Measurements from ENCODE around the gene NOVA1.

Gene NOVA1

DNA sequence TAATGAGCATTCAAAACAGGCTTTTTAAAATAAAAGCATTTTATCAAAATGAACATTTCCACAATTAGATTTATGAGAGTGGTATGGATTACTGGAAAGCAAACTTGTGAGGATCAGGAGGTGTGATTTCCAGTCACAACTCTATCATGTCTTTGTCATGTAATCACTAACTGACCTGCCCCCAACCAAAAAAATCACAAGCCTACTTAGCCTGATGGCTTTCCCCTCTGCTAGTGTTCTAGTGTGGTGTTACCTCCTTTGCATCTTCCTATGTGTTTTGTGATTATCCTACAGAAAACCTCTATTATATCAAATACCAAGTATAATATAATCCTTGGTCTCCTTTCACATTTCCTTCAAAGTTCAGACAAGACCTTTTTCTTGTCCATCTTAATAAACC, 168.6 kb downstream of the NOVA1 start:
- DNase-seq = no peak

GRCh38 chr14:26427097-26427496, 170.7 kb downstream of the NOVA1 start:
- DNase-seq = no peak

DNA sequence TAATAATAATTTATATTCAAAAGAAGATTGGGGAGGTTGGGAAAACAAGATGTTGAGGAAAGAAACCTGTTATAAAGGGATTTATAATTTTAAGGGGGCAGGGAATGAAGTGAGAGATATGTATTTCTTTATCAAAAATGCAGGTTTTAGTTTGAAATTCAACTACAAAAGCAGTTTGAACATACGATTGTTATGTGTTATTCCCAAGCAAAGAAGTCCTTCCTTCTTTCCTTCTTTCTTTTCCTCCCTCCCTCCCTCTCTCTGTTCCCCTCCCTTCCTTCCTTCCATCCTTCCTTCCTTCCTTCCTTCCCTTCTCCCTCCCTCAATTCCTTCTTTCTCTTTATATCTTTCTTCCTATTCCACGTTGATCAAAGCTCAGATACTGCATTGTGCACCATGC, 173.3 kb downstream of the NOVA1 start:
- DNase-seq = no peak

- DNase-seq = no peak
These were observed 182.2 kb downstream of the NOVA1 start for GRCh38 chr14:26415618-26416123.

DNA sequence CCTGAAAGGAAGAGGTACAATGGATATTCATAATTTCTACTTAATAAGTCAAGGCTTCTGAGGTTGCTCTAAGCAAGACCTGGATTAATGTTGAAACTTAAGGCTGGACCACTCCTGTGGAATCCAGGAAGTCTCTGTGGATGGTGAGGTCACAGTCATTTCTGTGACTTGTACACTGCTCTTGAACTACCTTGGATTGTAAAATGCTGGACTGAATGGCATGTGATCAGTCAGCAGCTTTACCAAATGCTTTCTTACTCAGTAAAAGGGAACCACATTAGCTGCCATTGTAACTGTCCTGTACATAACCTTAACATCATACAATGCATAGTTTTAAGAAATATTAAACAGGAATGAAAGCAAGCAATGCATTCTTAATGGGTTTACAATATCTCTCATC, 182.9 kb downstream of the NOVA1 start:
- no peak for DNase-seq

DNA sequence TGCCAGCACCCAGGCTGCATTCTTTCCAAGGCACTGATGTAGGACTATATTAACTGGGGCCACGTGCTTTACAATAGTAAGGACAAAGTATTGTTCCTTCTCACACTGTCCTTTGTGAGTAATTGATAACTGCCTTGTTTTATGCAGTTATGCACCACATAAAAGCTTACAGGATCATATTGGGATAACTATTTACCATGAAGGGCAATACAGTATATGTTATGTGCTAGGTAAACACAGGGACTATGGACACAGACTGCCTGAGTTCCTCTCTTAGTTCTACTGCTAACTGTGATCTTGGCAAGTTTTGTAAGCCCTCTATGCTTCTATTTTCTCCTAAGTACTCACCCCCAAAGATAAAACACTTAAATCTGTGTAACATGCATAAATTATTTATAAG, 183.7 kb downstream of the NOVA1 start:
- DNase-seq = no peak

DNA sequence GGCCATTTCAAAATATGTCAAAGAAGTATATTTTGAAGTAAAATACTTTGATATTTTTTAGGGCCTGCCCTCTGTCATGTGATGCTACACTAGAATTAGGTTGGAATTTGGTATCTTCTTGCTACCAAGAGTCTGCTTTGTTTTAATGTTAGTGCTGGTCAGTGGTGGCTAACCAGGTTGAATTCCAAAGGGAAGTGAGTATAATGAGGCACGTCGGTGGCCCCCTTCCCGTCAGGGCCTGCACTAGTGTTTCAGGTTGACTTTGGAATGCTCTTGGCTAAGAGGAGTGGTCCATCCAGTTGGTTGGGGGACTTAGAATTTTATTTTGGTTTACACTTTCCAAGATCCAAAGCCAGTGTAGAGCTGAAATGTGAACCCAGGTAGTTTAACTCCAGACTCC, 185.4 kb downstream of the NOVA1 start:
- no peak for DNase-seq

- DNase-seq = no peak
These were observed 187.6 kb downstream of the NOVA1 start for GRCh38 chr14:26410189-26410685.

DNA sequence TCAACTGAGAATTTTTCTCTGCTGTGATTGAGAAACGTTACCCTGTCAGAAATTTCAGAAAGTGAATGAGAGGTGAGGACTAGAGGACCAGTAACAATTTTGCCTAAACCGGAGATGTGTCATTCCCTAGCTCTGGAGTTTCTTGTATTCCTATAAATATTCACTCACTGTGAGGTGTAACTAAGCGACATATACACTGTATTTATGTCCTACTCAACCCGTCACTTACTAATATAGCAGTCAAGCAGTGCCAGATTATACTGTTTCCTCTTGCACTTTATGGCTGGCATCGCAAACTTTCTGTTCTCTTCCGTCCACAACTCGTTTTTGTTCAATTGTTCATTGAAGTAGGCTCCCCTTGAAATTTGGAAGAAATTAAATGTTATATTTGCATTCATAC, 192.9 kb downstream of the NOVA1 start:
- DNase-seq = no peak

GRCh38 chr14:26403760-26404159, 194.1 kb downstream of the NOVA1 start:
- DNase-seq = no peak

- no peak for DNase-seq
These were observed 195.7 kb downstream of the NOVA1 start for GRCh38 chr14:26402126-26402525.

DNA sequence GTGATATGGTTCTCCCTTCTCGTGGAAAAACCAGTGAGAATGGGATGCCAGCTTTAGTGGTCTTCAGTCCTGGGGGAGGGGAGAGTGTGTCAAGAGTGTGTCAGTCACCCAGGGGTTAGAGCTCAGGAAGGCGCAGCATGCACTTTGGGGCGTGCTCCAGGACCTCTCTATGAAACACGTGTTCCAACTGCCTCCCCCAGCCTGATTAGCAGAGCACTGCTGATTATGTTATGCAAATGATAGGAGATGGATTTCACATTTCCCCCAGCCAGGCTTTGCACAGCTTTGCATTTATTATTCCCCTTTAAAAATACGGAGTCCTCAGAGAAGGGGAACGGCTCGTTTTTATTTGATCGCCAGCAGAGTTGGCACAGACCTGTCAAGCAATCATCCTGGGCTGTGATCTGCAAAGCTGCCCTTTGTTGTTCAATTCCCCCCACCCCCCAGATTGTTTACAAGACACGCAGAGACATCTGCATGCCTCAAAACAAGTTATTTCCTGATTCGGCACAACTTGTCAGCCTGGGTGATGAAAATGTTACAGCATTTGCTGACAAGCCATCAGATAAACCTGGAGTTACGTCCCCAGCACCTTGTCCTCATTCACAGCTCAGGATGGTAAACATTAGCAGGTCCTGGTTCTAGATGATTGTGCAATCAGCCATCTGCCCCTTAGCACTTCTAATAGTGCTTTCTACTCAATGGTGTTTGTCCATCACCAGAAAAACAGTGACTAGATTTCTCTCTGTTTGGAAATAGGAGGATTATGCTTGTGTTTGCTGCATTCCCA, 196.5 kb downstream of the NOVA1 start:
- DNase-seq = no peak

- no peak for DNase-seq
These were observed 197.5 kb downstream of the NOVA1 start for GRCh38 chr14:26400373-26400772.

DNA sequence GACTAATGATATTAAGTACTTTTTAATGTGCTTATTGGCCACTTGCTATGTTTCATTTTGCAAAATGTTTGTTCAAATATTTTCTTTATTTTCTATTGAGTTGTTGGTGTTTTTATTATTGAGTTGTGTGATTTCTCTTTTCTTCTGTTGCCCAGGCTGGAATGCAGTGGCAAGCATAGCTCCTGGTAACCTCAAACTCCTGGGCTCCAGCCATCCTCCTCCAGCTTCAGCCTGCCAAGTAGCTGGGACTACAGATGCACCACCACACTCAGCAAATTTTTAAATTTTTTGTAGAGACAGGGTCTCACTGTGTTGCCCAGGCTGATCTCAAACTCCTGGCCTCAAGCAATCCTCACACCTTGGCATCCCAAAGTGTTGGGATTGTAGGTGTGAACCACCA, 199.2 kb downstream of the NOVA1 start:
- DNase-seq = no peak
